C4-2B (cell line): ENCODE measurements around the gene MRPL10.

Experiments
- CTCF ChIP-seq: fragments of 450-650 bp; conservative IDR thresholded peaks from 2 replicates; pipeline ENCODE4 v1.5.1; 2017; ENCODE audit warnings: mild to moderate bottlenecking
- ZFX ChIP-seq: fragments of 450-650 bp; IDR thresholded peaks from 2 replicates; pipeline ENCODE4 v1.6.1; 2017

GRCh38 chr17:47866941-47867340, 35.6 kb upstream of the MRPL10 start:
- TF ChIP-seq CTCF (no peak), ZFX (no peak)
